HG03457 (cell line): ENCODE data around the gene SRGAP1.
"Not testable (repeated sequence)": the region's sequence is repeated elsewhere in the genome, so short reads cannot be mapped to it uniquely, and the experiment has no call there.

Experiments
- ATAC-seq: cut with Tn5 transposase; IDR thresholded peaks from one replicate; pipeline ENCODE4 v1.9.1; 2021; ENCODE audit warnings: moderate number of reproducible peaks; ENCODE audit not compliant: unreplicated experiment

The SRGAP1 gene

DNA sequence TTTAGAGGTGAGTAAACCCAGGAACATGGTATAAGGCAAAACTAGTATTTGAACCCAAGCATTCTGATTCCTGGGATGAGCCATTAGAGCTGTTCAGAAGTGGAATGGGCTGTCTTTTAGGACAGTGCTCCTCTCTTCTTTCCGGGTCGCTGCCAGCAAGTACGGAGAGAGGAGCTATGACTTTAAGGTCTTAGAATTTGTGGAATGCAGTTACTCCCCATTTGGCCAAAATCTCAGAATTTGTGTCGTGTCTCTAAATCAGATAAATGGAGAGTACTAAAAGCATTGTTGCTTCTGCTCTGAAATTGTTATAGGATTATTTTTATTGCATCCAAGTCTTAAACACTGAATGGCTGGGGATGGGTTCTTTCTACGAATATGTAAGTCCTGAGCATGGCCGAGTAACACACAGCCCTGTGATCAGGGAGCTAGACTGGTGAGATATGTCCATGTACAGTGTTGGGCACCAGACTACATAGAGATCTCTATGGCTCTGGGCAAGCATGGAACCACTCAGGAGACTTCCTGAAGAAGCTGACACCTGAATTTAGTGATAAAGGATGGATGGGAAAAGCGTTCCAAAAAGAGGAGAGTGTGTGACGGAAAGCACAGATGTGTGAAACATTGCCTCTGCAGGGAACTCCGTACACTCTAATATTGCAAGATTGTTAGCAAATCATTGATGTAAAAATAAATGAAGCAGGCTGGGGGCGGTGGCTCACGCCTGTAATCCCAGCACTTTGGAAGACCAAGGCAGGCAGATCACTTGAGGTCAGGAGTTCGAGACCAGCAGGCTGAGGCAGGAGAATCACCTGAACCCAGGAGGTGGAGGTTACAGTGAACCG, 184.7 kb downstream of the SRGAP1 start:
- ATAC-seq = no peak

DNA sequence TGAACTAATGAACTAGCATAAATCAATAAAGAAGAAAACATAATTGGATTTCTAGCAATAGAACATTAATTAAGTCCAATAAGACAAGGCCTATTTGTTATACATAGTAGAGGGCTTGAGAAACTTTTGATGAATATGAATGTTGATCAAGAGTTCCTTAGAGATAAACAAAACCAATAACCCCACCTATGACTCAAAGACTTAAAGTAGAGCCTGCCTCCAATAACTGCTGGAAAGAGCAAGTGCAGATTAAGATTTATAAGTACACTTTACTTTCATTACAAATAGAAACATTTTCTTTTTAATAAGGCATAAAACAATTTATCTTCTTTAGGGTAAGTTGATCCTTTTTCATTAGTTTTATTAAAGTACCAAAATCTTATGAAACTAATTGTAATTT, 185.7 kb downstream of the SRGAP1 start:
- ATAC-seq = no peak

GRCh38 chr12:64034056-64034455, 189.6 kb downstream of the SRGAP1 start:
- ATAC-seq = not testable (repeated sequence)

GRCh38 chr12:64034901-64035576, 190.5 kb downstream of the SRGAP1 start:
- no peak for ATAC-seq

DNA sequence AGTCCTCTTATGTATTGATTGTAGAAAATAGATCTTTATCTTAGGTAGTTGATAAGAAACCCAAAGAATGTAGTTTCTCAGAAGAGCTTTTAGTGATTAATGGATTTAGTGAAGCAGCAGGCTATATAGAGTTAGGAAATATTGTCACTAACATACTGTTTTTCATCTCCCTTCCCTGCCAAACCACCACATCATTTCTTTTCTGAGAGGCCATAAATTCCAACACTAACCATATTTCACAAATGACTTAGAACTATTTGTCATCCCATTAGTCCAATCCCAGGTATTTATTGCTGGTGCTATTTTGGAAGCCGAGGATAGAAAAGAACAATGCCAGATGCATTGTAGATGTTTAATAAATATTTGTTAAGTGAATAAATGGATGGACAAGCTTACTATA, 191.9 kb downstream of the SRGAP1 start:
- ATAC-seq = no peak

GRCh38 chr12:64039281-64039871, 194.9 kb downstream of the SRGAP1 start:
- ATAC-seq = no peak

- no peak for ATAC-seq
Observed at GRCh38 chr12:64042911-64043310, 198.4 kb downstream of the SRGAP1 start.

DNA sequence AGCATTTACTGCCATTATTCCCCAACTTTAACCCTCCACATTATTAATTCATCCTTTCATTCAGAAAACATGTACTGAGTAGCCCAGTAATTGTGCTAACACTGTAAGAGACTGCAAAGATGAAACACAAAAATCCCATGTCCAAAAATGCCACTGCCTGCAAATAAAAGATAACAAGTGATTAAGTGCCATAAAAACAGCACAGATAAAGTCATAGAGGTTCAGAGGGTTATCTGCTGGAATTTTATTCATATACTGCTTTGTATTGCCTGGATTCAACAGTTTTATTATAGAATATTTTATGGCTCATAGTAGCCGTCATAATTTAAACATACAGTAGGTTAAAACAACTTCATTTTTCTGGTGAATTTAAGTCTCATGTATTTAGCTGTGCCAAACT, 199.7 kb downstream of the SRGAP1 start:
- ATAC-seq = no peak

GRCh38 chr12:64051057-64051456, 206.6 kb downstream of the SRGAP1 start:
- no peak for ATAC-seq

GRCh38 chr12:64053117-64053516, 208.6 kb downstream of the SRGAP1 start:
- no peak for ATAC-seq

DNA sequence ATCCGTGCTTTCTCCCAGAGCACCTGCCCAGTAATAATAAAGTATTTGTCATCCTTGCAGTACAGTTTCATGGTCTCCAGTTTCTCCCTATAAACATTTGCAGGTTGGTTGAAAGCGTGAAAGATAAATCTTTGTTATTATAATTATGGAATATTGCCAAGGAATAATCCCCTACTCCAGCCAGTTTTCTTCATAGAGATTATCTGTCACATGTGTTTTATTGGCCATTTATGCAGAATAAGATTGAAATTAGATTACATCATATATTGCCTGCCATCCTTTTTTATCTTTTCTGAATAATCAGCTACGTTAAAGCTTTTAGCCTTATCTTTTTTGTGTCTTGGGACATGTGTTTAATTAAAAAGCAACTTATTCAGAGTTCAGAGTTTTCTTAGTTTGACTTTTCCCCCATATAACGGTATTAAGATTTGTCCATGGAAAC, 209.6 kb downstream of the SRGAP1 start:
- ATAC-seq = no peak

DNA sequence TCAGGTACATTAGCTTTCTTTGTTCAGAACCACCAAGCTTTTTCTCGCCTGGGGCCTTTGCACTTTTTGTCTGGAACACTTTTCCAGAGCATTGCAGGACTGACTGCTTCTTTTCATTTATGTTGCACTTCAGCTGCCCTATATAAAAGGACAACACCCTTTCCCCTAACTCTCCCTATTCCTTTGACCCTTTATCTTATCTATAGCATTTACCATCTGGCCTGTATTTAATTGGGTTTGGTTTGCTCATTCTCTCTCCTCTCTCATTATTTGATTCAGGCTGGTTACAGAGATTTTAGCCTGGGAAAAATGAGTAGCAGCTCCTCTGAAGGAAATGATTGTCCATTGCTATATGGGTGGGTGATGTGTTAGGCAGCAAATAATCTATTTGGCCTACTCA, 212.2 kb downstream of the SRGAP1 start:
- no peak for ATAC-seq

DNA sequence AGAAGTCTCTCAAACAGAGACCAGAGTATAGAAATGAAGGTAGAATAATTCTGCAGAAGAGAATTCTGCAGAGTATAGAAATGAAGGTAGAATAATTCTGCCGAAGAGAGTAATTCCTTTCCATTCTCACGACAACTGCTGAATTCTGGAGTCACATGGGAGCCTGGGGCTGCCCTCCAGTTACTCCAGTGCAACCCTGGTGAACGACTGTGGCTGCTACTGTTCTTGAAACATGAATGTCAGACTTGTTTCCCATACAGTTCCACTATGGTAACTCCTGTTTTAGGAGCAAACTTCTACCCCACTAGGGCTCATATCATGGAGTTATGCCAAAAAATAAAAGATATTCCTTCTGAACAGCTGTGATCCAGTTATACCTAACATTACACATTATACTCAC, 213.2 kb downstream of the SRGAP1 start:
- no peak for ATAC-seq

GRCh38 chr12:64058541-64059265, 214.2 kb downstream of the SRGAP1 start:
- no peak for ATAC-seq

DNA sequence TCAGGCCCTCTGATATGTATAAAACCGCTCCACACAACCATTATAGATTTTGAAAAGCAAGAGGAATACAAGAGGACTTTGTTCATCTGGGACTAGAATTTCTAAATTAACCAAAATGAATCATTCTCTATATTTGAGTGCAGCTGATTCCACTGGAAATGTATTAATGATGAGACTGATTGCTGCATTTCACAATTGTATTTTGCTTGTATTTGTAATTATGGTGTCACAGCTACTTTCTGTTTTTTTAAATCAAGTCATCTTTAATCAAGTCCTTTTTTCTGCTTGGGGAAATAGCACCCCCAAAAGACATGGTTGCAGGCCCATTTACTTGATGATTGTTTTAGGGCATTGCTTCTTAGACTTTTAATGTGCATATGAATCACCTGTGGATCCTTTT, 215.2 kb downstream of the SRGAP1 start:
- no peak for ATAC-seq

- no peak for ATAC-seq
Observed at GRCh38 chr12:64061868-64062375, 217.4 kb downstream of the SRGAP1 start.

DNA sequence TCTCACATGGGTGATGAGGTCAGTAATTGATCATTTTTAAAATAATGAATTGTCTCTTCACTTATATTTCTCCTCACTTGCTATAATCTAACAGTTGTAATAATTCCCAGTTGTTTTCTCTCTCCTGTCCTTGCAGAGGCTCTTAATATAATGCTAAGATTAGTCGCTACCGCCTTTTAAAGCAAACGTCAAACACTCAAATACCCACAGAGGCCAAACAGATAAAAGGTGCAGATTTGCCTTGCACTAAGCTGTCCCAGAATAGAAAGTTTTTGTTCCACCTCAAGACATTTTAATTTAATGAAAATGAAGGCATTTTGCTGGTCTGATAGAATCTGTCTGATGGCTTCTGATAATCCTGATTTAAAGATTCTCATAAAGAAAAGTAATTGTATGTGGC, 218.6 kb downstream of the SRGAP1 start:
- no peak for ATAC-seq

GRCh38 chr12:64064240-64064639, 219.7 kb downstream of the SRGAP1 start:
- no peak for ATAC-seq

- ATAC-seq = no peak
Observed at GRCh38 chr12:64064706-64065105, 220.2 kb downstream of the SRGAP1 start.

DNA sequence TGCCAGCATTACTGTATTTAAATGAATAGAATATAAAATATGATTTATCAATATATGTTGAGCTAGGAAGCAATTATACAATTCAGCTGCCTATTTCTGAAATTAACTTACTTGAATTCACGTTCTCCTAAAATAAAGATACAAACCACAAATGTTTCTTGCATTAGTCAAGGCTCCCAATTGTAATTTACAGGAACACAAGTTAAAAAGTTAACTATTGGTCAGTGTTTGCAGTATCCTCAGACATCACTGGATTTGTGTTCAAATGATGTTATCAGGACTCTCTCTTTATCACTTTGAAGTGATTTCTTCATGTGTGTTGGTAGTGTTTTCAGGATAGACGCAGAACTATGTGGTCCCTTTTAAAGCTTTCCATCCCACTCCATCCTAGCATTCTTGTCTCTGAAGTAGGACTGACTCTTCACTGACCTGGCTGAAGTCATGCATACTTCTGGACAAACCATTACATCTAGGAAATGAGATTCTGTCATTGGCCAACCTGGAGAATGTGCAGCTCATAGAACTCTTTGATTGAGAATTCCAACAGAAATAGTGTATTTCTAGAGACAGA, 221.5 kb downstream of the SRGAP1 start:
- ATAC-seq = no peak

DNA sequence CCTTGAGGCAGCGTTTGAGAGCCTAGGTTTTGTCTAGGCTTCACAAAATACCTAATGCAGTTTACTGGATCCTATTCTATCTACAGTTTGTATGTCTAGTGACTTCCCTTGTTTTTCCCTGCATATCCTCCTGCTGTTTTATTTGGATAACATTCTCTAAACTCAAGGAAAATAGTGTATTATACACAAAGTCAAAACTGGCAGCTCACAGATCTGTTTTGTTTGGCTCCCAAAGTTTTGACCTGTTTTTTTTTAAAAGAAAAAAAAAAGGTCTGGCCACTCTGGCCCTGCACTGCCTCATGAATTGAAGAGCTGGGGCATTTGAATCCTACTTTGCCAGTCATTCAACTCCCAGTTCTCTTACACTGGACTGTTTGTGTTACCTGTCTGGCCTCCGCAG, 222.3 kb downstream of the SRGAP1 start:
- no peak for ATAC-seq
